ENCODE measurements around the gene BRD7.

The BRD7 gene

GRCh38 chr16:50288920-50289319 lies 79.9 kb downstream of the BRD7 start:
- no peak for DNase-seq (ENCODE audit: low spot score)

GRCh38 chr16:50288026-50288425 lies 80.8 kb downstream of the BRD7 start:
- DNase-seq (ENCODE audit: low spot score): no peak

- no peak for DNase-seq (ENCODE audit: low spot score)
Observed at GRCh38 chr16:50286681-50287080, 82.1 kb downstream of the BRD7 start.

- DNase-seq (ENCODE audit: low spot score): no peak
Observed at GRCh38 chr16:50285406-50286003, 83.3 kb downstream of the BRD7 start.

GRCh38 chr16:50284131-50284911 lies 84.5 kb downstream of the BRD7 start:
- peak; percentile 31 for DNase-seq (ENCODE audit: low spot score)

- DNase-seq (ENCODE audit: low spot score): no peak
Observed at GRCh38 chr16:50282955-50283631, 85.7 kb downstream of the BRD7 start.

- no peak for DNase-seq (ENCODE audit: low spot score)
Observed at GRCh38 chr16:50282010-50282538, 86.7 kb downstream of the BRD7 start.

GRCh38 chr16:50281391-50282009 lies 87.3 kb downstream of the BRD7 start:
- no peak for DNase-seq (ENCODE audit: low spot score)

- DNase-seq (ENCODE audit: low spot score): no peak
Observed at GRCh38 chr16:50280932-50281331, 87.9 kb downstream of the BRD7 start.

- no peak for DNase-seq (ENCODE audit: low spot score)
Observed at GRCh38 chr16:50279504-50279865, 89.3 kb downstream of the BRD7 start.

- no peak for DNase-seq (ENCODE audit: low spot score)
Observed at GRCh38 chr16:50278251-50278650, 90.5 kb downstream of the BRD7 start.

- no peak for DNase-seq (ENCODE audit: low spot score)
Observed at GRCh38 chr16:50276801-50277555, 91.8 kb downstream of the BRD7 start.

GRCh38 chr16:50276326-50276640 lies 92.5 kb downstream of the BRD7 start:
- DNase-seq (ENCODE audit: low spot score): no peak

- DNase-seq (ENCODE audit: low spot score): no peak
Observed at GRCh38 chr16:50275428-50276325, 93.1 kb downstream of the BRD7 start.

GRCh38 chr16:50275098-50275415 lies 93.7 kb downstream of the BRD7 start:
- DNase-seq (ENCODE audit: low spot score): no peak

GRCh38 chr16:50274326-50275097 lies 94.3 kb downstream of the BRD7 start:
- no peak for DNase-seq (ENCODE audit: low spot score)

GRCh38 chr16:50273888-50274325 lies 94.9 kb downstream of the BRD7 start:
- no peak for DNase-seq (ENCODE audit: low spot score)

- DNase-seq (ENCODE audit: low spot score): no peak
Observed at GRCh38 chr16:50273382-50273690, 95.5 kb downstream of the BRD7 start.

- DNase-seq (ENCODE audit: low spot score): no peak
Observed at GRCh38 chr16:50272687-50273381, 96.0 kb downstream of the BRD7 start.

- no peak for DNase-seq (ENCODE audit: low spot score)
Observed at GRCh38 chr16:50272111-50272571, 96.6 kb downstream of the BRD7 start.

Data from AG20443 (cell line).